Ovary (tissue), 3 donors: ENCODE measurements around the gene PDS5B.

ENCODE experiments used
- CTCF ChIP-seq, 3 donors: fragments of 450-650 bp in 2 of 3; fragments of 200-600 bp in 1 of 3; IDR thresholded peaks; one replicate each; pipeline versions ENCODE4 v1.5.1 to v1.8.0; 2016 to 2022; ENCODE audit warnings: antibody characterized with exemption in 3 of 3, mild to moderate bottlenecking in 1 of 3
- EP300 ChIP-seq: sonication (generic); formaldehyde crosslinking; IDR thresholded peaks from one replicate; pipeline ENCODE4 v1.6.1; 2017; ENCODE audit warnings: antibody characterized with exemption
- POLR2A ChIP-seq: fragments of 450-650 bp; IDR thresholded peaks from one replicate; pipeline ENCODE4 v1.6.1; 2017; ENCODE audit warnings: antibody characterized with exemption, mild to moderate bottlenecking, moderate library complexity
- donor health status: DM: no; HTN: no; CAD: no.

GRCh38 chr13:32642858-32643257, 56.6 kb downstream of the PDS5B start:
- TF ChIP-seq CTCF (IDR thresholded peaks at IDR 0.05) (no peak), POLR2A (no peak), EP300 (no peak)
